OCI-LY7 (cell line): ENCODE data around the gene EEIG2. TPM values are rescaled to one million over a fixed set of nuclear protein-coding genes. Genes with fewer than 3 reads are reported as not detected.

ENCODE experiments used
- BruUV-seq: library from RNA; stranded (reverse); fragments of 400-500 nt; replicated peaks from 2 replicates; lab custom pipeline; 2021; lab: Mats Ljungman, UMichigan
- CTCF ChIA-PET: fragments of 300-600 bp; sonication (Branson Sonifier 250); formaldehyde crosslinking; loops from one replicate; lab custom pipeline; 2022; ENCODE audit warnings: antibody characterized with exemption; ENCODE audit not compliant: unreplicated experiment; lab: Charles Lee
- POLR2A ChIA-PET: fragments of 300-600 bp; sonication (Branson Sonifier 250); formaldehyde crosslinking; loops from one replicate; lab custom pipeline; 2022; ENCODE audit warnings: antibody characterized with exemption; lab: Charles Lee
- DNase-seq: peaks from one replicate; pipeline ENCODE4 v3.0.0-alpha.2; 2015; ENCODE audit warnings: low spot score
- H2AFZ ChIP-seq: fragments of 200-600 bp; sonication (generic), shearing (Covaris generic); 2 replicates; pipeline ENCODE4 v1.6.1; 2014; ENCODE audit warnings: mild to moderate bottlenecking, antibody characterized with exemption, low read length, moderate library complexity
- H3K27ac ChIP-seq: fragments of 200-600 bp; sonication (generic); 2 replicates; pipeline ENCODE4 v1.5.1; 2014; ENCODE audit warnings: mixed run types, low read depth, mild to moderate bottlenecking, moderate library complexity, low read length, inconsistent platforms; ENCODE audit not compliant: poor library complexity, severe bottlenecking
- H3K36me3 ChIP-seq: fragments of 200-600 bp; sonication (generic); 2 replicates; pipeline ENCODE4 v1.6.1; 2014; ENCODE audit warnings: mild to moderate bottlenecking, antibody characterized with exemption, low read length, moderate library complexity, mixed read lengths; ENCODE audit not compliant: insufficient read depth
- H3K4me1 ChIP-seq: fragments of 200-600 bp; sonication (generic); 2 replicates; pipeline ENCODE4 v1.5.1; 2014; ENCODE audit warnings: mild to moderate bottlenecking, low read length; ENCODE audit not compliant: insufficient read depth, poor library complexity, severe bottlenecking
- H3K4me2 ChIP-seq: fragments of 200-600 bp; sonication (generic); 2 replicates; pipeline ENCODE4 v1.6.1; 2014; ENCODE audit warnings: mild to moderate bottlenecking, low read length
- H3K4me3 ChIP-seq: fragments of 200-600 bp; sonication (generic); 2 replicates; pipeline ENCODE4 v1.5.1; 2014; ENCODE audit warnings: mild to moderate bottlenecking, low read depth, low read length; ENCODE audit not compliant: poor library complexity, severe bottlenecking
- H3K79me2 ChIP-seq: fragments of 200-600 bp; sonication (generic); 2 replicates; pipeline ENCODE4 v1.6.1; 2016; ENCODE audit warnings: low read depth, mild to moderate bottlenecking, low read length, moderate library complexity, mixed read lengths; ENCODE audit not compliant: insufficient read depth
- H3K9me2 ChIP-seq: fragments of 200-600 bp; sonication (generic); 2 replicates; pipeline ENCODE4 v1.6.1; 2016; ENCODE audit warnings: mild to moderate bottlenecking, low read length, mixed read lengths; ENCODE audit not compliant: insufficient read depth
- H3K9me3 ChIP-seq: fragments of 200-600 bp; sonication (generic); 2 replicates; pipeline ENCODE4 v1.6.1; 2014; ENCODE audit warnings: mild to moderate bottlenecking, mixed run types, low read length, mixed read lengths
- H4K20me1 ChIP-seq: fragments of 200-600 bp; sonication (generic); 2 replicates; pipeline ENCODE4 v1.6.1; 2014; ENCODE audit warnings: mild to moderate bottlenecking, antibody characterized with exemption, low read length, moderate library complexity, mixed read lengths; ENCODE audit not compliant: insufficient read depth
- EZH2phosphoT487 ChIP-seq: fragments of 200-600 bp; sonication (generic); IDR thresholded peaks from 2 replicates; pipeline ENCODE4 v1.6.1; 2018; ENCODE audit warnings: low read depth, borderline replicate concordance, mild to moderate bottlenecking, mixed run types, antibody characterized with exemption, low read length, moderate library complexity, mixed read lengths
- intact Hi-C: fragments of 100-400 bp; cut with micrococcal nuclease; formaldehyde crosslinking; loops from one replicate; pipeline ENCODE4 v1.10.0; 2022; ENCODE audit not compliant: unreplicated experiment
- total RNA-seq, 2 experiments: library from RNA; depleted of rRNA in 1 of 2; stranded (reverse); fragments of >200 nt in 1 of 2; shearing (Covaris generic) in 1 of 2; gene quantifications; 2 replicates each; pipeline ENCODE4 v1.2.3, GENCODE V29; 2014 to 2022
- TF ChIP-seq, protein P1 (sequence below): fragments of 200-600 bp; sonication (generic); conservative IDR thresholded peaks from 2 replicates; pipeline ENCODE4 v1.5.1; 2014; ENCODE audit warnings: mild to moderate bottlenecking, antibody characterized with exemption, low read length, moderate library complexity, mixed read lengths

Gene EEIG2
- total RNA-seq, 2 experiments from 2014 or later, result 23.1 to 24.7 TPM

DNA sequence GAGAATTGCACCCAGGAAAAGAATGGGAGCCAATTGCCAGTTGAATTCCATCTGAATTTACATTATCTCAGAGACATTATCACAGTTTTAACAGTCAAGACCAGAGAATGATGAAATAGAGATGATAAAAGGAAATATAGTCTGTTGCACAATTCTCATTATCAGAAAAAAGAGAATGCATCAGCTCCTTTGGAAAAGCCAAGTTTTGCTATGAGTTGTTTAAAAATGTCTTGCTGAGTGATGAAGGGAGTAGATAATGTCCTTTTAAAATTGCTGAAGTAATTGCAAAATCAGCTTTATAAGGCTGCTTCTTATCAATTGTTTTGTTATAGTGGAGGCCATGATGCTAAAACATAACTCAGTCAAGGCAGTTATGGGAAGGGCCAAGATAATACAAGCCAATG lies 37.9 kb upstream of the EEIG2 start:
- Histone ChIP-seq H4K20me1 (no peaks in the 10 kb centered on the region), H3K27ac (no peak overlapping the region), H3K4me2 (no peak overlapping the region), H3K4me1 (no peaks in the 10 kb centered on the region), H3K79me2 (no peaks in the 10 kb centered on the region), H2AFZ (no peak overlapping the region), H3K4me3 (no peak overlapping the region), H3K9me3 (no peaks in the 10 kb centered on the region), H3K36me3 (no peaks in the 10 kb centered on the region), H3K9me2 (no peaks in the 10 kb centered on the region)
- TF ChIP-seq EZH2phosphoT487, result no peak
- TF ChIP-seq, protein P1, sequence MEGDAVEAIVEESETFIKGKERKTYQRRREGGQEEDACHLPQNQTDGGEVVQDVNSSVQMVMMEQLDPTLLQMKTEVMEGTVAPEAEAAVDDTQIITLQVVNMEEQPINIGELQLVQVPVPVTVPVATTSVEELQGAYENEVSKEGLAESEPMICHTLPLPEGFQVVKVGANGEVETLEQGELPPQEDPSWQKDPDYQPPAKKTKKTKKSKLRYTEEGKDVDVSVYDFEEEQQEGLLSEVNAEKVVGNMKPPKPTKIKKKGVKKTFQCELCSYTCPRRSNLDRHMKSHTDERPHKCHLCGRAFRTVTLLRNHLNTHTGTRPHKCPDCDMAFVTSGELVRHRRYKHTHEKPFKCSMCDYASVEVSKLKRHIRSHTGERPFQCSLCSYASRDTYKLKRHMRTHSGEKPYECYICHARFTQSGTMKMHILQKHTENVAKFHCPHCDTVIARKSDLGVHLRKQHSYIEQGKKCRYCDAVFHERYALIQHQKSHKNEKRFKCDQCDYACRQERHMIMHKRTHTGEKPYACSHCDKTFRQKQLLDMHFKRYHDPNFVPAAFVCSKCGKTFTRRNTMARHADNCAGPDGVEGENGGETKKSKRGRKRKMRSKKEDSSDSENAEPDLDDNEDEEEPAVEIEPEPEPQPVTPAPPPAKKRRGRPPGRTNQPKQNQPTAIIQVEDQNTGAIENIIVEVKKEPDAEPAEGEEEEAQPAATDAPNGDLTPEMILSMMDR, result no peak
- intact Hi-C loops, result no loop called here
- BruUV-seq, result no TSS peak
- CTCF ChIA-PET, result no interaction called here
- DNase-seq, result no peak
- POLR2A ChIA-PET, result interaction anchor here (1.2 kb wide), 1 partner anchor 38 kb away, joined by 4 read pairs; the partner anchor contains the start of gene EEIG2

DNA sequence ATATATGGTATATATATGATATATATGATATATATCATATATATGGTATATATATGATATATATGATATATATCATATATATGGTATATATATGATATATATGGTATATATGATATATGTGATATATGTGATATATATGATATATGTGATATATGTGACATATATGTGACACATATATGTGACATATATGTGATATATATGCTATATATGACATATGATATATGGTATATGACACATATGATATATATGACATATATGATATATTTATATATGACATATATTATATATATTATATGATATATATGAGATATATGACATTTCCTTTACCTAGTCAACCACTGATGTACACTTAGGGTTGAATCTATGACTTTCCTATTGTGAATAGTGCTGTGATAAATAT lies 36.1 kb upstream of the EEIG2 start:
- H4K20me1 ChIP-seq, result no peaks in the 10 kb centered on the region
- intact Hi-C loops, result no loop called here
- POLR2A ChIA-PET, result no interaction called here
- H3K4me3 ChIP-seq, result no peak overlapping the region
- H3K4me2 ChIP-seq, result no peak overlapping the region
- H3K27ac ChIP-seq, result no peak overlapping the region
- BruUV-seq, result no TSS peak
- H3K36me3 ChIP-seq, result no peaks in the 10 kb centered on the region
- no peaks in the 10 kb centered on the region for H3K9me2 ChIP-seq
- TF ChIP-seq, protein P1, result no peak
- TF ChIP-seq EZH2phosphoT487, result no peak
- H3K9me3 ChIP-seq, result no peaks in the 10 kb centered on the region
- no peak overlapping the region for H2AFZ ChIP-seq
- H3K4me1 ChIP-seq, result no peaks in the 10 kb centered on the region
- H3K79me2 ChIP-seq, result no peaks in the 10 kb centered on the region
- CTCF ChIA-PET, result no interaction called here
- DNase-seq, result no peak

DNA sequence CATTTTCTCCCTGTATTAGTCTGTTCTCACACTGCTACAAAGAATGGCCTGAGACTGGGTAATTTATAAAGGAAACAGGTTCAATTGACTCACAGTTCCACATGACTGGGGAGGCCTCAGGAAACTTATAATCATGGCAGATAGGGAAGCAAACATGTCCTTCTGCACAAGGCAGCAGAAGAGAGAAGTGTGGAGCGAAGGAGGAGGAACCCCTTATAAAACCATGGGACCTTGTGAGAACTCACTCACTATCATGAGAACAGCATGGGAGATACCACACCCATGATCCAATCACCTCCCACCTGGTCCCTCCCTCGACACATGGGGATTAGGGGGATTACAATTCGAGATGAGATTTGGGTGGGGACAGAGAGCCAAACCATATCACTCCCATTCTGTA lies 35.2 kb upstream of the EEIG2 start:
- ChIA-PET CTCF (no interaction called here), POLR2A (no interaction called here)
- Histone ChIP-seq H3K4me3 (no peak overlapping the region), H3K9me3 (no peaks in the 10 kb centered on the region), H3K36me3 (no peaks in the 10 kb centered on the region), H4K20me1 (no peaks in the 10 kb centered on the region), H2AFZ (no peak overlapping the region), H3K27ac (no peak overlapping the region), H3K4me2 (no peak overlapping the region), H3K9me2 (no peaks in the 10 kb centered on the region), H3K79me2 (no peaks in the 10 kb centered on the region), H3K4me1 (no peaks in the 10 kb centered on the region)
- no TSS peak for BruUV-seq
- intact Hi-C loops, result no loop called here
- no peak for DNase-seq
- no peak for TF ChIP-seq EZH2phosphoT487
- TF ChIP-seq, protein P1, result no peak
